Endothelial cell of umbilical vein (primary cell): ENCODE measurements around the gene GSTA2. TPM values are rescaled to one million over a fixed set of nuclear protein-coding genes. Genes with fewer than 3 reads are reported as not detected.

Experiments used
- BruUV-seq: library from RNA; stranded (reverse); fragments of 400-500 nt; replicated peaks from 2 replicates; lab custom pipeline; 2021; lab: Mats Ljungman, UMichigan
- CTCF ChIA-PET: fragments of 300-600, 350-600 bp; sonication (Branson Sonifier 250); formaldehyde crosslinking; loops from one replicate; lab custom pipeline; 2021; ENCODE audit warnings: antibody characterized with exemption, inconsistent platforms; lab: Charles Lee
- POLR2A ChIA-PET: fragments of 300-600, 350-600 bp; sonication (Branson Sonifier 250); formaldehyde crosslinking; loops from one replicate; lab custom pipeline; 2021; ENCODE audit warnings: antibody characterized with exemption, inconsistent platforms; lab: Charles Lee
- DNase-seq: peaks from one replicate; pipeline ENCODE4 v3.0.0-alpha.2; 2011; ENCODE audit warnings: low read depth, low spot score
- FAIRE-seq: peaks from 2 replicates; lab custom pipeline; 2011; peaks lifted over from hg19 to GRCh38; lab: Jason Lieb, UNC
- H2AFZ ChIP-seq: 2 replicates; pipeline ENCODE4 v1.6.0; 2012; ENCODE audit warnings: low read depth, low read length, control low read depth, inconsistent platforms
- H3K27ac ChIP-seq: 2 replicates; pipeline ENCODE4 v1.5.1; 2011; ENCODE audit warnings: low read depth, mild to moderate bottlenecking, control low read depth, low read length, moderate library complexity; ENCODE audit not compliant: insufficient read depth
- H3K27me3 ChIP-seq, 2 experiments: 2 replicates each; pipeline versions ENCODE4 v1.6.0 to v1.6.1; 2011; ENCODE audit warnings: low read length in 2 of 2, mixed read lengths in 1 of 2; ENCODE audit not compliant: control insufficient read depth in 2 of 2, insufficient read depth in 2 of 2
- H3K36me3 ChIP-seq, 2 experiments: 2 replicates in 1 of 2; 3 replicates in 1 of 2; pipeline ENCODE4 v1.5.1; 2011; ENCODE audit warnings: low read length in 2 of 2, mild to moderate bottlenecking in 1 of 2, moderate library complexity in 1 of 2; ENCODE audit not compliant: control insufficient read depth in 2 of 2, insufficient read depth in 2 of 2; ENCODE audit errors: extremely low read depth in 1 of 2
- H3K4me1 ChIP-seq: 3 replicates; pipeline ENCODE4 v1.5.1; 2011; ENCODE audit warnings: mild to moderate bottlenecking, low read length; ENCODE audit not compliant: control insufficient read depth, insufficient read depth; ENCODE audit errors: extremely low read depth
- H3K4me2 ChIP-seq: 2 replicates; pipeline ENCODE4 v1.6.1; 2011; ENCODE audit warnings: low read length, control low read depth, mixed read lengths; ENCODE audit not compliant: insufficient read depth
- H3K4me3 ChIP-seq, 3 experiments: fragments of 200-600 bp in 1 of 3; sonication (generic), shearing (Covaris generic) in 1 of 3; replicated peaks in 1 of 3; 2 replicates each; pipeline ENCODE4 v1.5.1; 2011 to 2016; ENCODE audit warnings: control low read depth in 3 of 3, low read length in 3 of 3, mild to moderate bottlenecking in 2 of 3, inconsistent platforms in 1 of 3, low read depth in 1 of 3, moderate library complexity in 1 of 3; ENCODE audit not compliant: insufficient read depth in 1 of 3
- H3K79me2 ChIP-seq: 2 replicates; pipeline ENCODE4 v1.6.0; 2012; ENCODE audit warnings: low read length, inconsistent platforms; ENCODE audit not compliant: control insufficient read depth, insufficient read depth
- H3K9ac ChIP-seq: replicated peaks from 2 replicates; pipeline ENCODE3; 2011; ENCODE audit warnings: low read length, control low read depth; ENCODE audit not compliant: insufficient read depth; ENCODE audit errors: extremely low read depth
- H3K9me1 ChIP-seq: replicated peaks from 3 replicates; pipeline ENCODE4 v1.6.0; 2011; ENCODE audit warnings: mild to moderate bottlenecking, low read length; ENCODE audit not compliant: control insufficient read depth, insufficient read depth; ENCODE audit errors: extremely low read depth
- H3K9me3 ChIP-seq: replicated peaks from 2 replicates; pipeline ENCODE4 v1.5.1; 2012; ENCODE audit warnings: low read length, inconsistent platforms; ENCODE audit not compliant: control insufficient read depth, insufficient read depth
- H4K20me1 ChIP-seq: replicated peaks from 2 replicates; pipeline ENCODE3; 2011; ENCODE audit warnings: mild to moderate bottlenecking, low read length; ENCODE audit not compliant: control insufficient read depth, insufficient read depth; ENCODE audit errors: extremely low read depth
- EZH2 ChIP-seq: IDR thresholded peaks from 2 replicates; pipeline ENCODE4 v1.6.1; 2012; ENCODE audit warnings: borderline replicate concordance, low read depth, mild to moderate bottlenecking, moderate library complexity, low read length, inconsistent platforms; ENCODE audit not compliant: severe bottlenecking
- FOS ChIP-seq: IDR thresholded peaks from 2 replicates; pipeline ENCODE4 v1.6.1; 2011; ENCODE audit warnings: mild to moderate bottlenecking, low read length, moderate library complexity, borderline replicate concordance; ENCODE audit not compliant: insufficient read depth
- GATA2 ChIP-seq: IDR thresholded peaks from 2 replicates; pipeline ENCODE4 v1.7.0; 2011; ENCODE audit warnings: low read depth, mild to moderate bottlenecking, moderate library complexity, mixed read lengths, low read length; ENCODE audit not compliant: insufficient read length, insufficient read depth
- JUN ChIP-seq: IDR thresholded peaks from 2 replicates; pipeline ENCODE4 v1.6.1; 2011; ENCODE audit warnings: borderline replicate concordance, low read depth; ENCODE audit not compliant: insufficient read length, insufficient read depth
- MYC ChIP-seq: IDR thresholded peaks from one replicate; pipeline ENCODE4 v1.6.1; 2011; ENCODE audit warnings: mild to moderate bottlenecking, low read depth, low read length
- POLR2A ChIP-seq: IDR thresholded peaks from 2 replicates; pipeline ENCODE4 v1.6.1; 2012; ENCODE audit warnings: low read depth, mild to moderate bottlenecking, control low read depth, low read length
- POLR2AphosphoS5 ChIP-seq: IDR thresholded peaks from 2 replicates; pipeline ENCODE4 v1.6.1; 2012; ENCODE audit warnings: low read depth, mild to moderate bottlenecking, control low read depth, low read length, moderate library complexity; ENCODE audit not compliant: insufficient read depth
- dilution Hi-C: fragments of 300-500 bp; cut with MboI; formaldehyde crosslinking; loops from one replicate; pipeline ENCODE4 v1.15.0; 2019; ENCODE audit warnings: low sequenced_read_pairs; ENCODE audit not compliant: extremely low pct_ligation_motif_present
- intact Hi-C: fragments of 100-400 bp; cut with micrococcal nuclease; formaldehyde crosslinking; loops from one replicate; pipeline ENCODE4 v1.10.0; 2022
- polyA plus RNA-seq, 4 experiments: library from polyadenylated mRNA; depleted of rRNA in 3 of 4; stranded (reverse) in 3 of 4; unstranded in 1 of 4; fragments of >200 nt; gene quantifications; 2 replicates each; pipeline versions ENCODE4 v1.2.1 to v1.2.3, GENCODE V29; 2011 to 2012; ENCODE audit warnings: missing spikeins in 1 of 4
- total RNA-seq: library from RNA; stranded (reverse); gene quantifications from 2 replicates; pipeline ENCODE4 v1.2.3, GENCODE V29; 2021
- TF ChIP-seq, protein P1 (sequence below): IDR thresholded peaks from 2 replicates; pipeline ENCODE4 v1.6.1; 2011; ENCODE audit not compliant: insufficient read depth, insufficient read length
- TF ChIP-seq, protein P2 (sequence below), 2 donors: IDR thresholded peaks; 1 replicate in 1 of 2; 2 replicates in 1 of 2; pipeline ENCODE4 v1.5.1; 2011; ENCODE audit warnings: low read length in 2 of 2, mild to moderate bottlenecking in 2 of 2, moderate library complexity in 2 of 2, control low read depth in 1 of 2, inconsistent platforms in 1 of 2, low read depth in 1 of 2; ENCODE audit not compliant: insufficient read depth in 1 of 2; ENCODE audit errors: extremely low read depth in 1 of 2

GSTA2 gene
- total and polyA plus RNA-seq, 2 donors (not counting 3 experiments of a cell fraction or from before 2014, with no cell fraction given) = not detected

DNA sequence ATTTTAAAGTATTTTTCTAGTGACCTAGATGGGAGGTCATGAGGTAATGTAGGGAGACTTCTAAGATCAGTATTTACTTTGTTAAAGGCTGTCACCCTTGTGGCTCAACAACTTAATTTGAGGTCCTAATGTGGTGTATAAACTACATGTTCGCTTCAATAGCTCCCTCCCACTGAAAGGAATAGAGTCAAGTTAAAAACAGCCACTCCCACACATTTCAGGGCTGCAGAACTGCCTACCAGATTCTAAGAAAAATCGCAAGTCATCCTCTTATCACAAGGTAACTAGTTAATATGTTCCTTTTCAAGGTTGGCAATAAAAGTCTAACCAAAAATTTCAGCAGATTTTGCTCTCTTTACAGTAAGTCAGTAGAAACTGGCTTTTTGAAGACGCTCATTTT is 25.2 kb upstream of the GSTA2 start:
- ChIA-PET CTCF (no interaction called here), POLR2A (no interaction called here)
- TF ChIP-seq JUN (no peak), FOS (no peak), POLR2A (no peak), GATA2 (no peak), EZH2 (no peak), POLR2AphosphoS5 (no peak), MYC (no peak)
- TF ChIP-seq, protein P1, sequence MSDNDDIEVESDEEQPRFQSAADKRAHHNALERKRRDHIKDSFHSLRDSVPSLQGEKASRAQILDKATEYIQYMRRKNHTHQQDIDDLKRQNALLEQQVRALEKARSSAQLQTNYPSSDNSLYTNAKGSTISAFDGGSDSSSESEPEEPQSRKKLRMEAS = no peak
- TF ChIP-seq, protein P2, sequence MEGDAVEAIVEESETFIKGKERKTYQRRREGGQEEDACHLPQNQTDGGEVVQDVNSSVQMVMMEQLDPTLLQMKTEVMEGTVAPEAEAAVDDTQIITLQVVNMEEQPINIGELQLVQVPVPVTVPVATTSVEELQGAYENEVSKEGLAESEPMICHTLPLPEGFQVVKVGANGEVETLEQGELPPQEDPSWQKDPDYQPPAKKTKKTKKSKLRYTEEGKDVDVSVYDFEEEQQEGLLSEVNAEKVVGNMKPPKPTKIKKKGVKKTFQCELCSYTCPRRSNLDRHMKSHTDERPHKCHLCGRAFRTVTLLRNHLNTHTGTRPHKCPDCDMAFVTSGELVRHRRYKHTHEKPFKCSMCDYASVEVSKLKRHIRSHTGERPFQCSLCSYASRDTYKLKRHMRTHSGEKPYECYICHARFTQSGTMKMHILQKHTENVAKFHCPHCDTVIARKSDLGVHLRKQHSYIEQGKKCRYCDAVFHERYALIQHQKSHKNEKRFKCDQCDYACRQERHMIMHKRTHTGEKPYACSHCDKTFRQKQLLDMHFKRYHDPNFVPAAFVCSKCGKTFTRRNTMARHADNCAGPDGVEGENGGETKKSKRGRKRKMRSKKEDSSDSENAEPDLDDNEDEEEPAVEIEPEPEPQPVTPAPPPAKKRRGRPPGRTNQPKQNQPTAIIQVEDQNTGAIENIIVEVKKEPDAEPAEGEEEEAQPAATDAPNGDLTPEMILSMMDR (IDR thresholded peaks at IDR 0.05; ENCODE audit: extremely low read depth in 1 of 2, insufficient read depth in 1 of 2, low read depth in 1 of 2, low read length in 2 of 2) = no peak
- Histone ChIP-seq H3K9ac (no peak overlapping the region), H3K4me3 (no peak overlapping the region), H3K79me2 (no peaks in the 10 kb centered on the region), H3K4me1 (no peaks in the 10 kb centered on the region), H3K9me3 (no peaks in the 10 kb centered on the region), H3K9me1 (no peaks in the 10 kb centered on the region), H4K20me1 (no peaks in the 10 kb centered on the region), H3K36me3 (no peaks in the 10 kb centered on the region), H3K27ac (no peak overlapping the region), H3K4me2 (no peak overlapping the region), H3K27me3 (no peaks in the 10 kb centered on the region), H2AFZ (no peak overlapping the region)
- no TSS peak for BruUV-seq
- dilution Hi-C loops = no loop called here
- FAIRE-seq (no peak), DNase-seq (no peak)
- intact Hi-C loops = no loop called here
